HepG2 (cell line): ENCODE data around the gene SLC9A8. TPM values are rescaled to one million over a fixed set of nuclear protein-coding genes. Genes with fewer than 3 reads are reported as not detected.

Experiments used
- ATAC-seq: fragments of 200-7000 bp; cut with Tn5 transposase; 3 replicates; pipeline ENCODE4 v1.9.1; 2020; ENCODE audit warnings: mild to moderate bottlenecking, moderate library complexity
- BruUV-seq: library from RNA; stranded (reverse); fragments of 400-500 nt; replicated peaks from 2 replicates; lab custom pipeline; 2021; lab: Mats Ljungman, UMichigan
- CTCF ChIA-PET: fragments of 300-600 bp; formaldehyde crosslinking; extraction: SDS; loops from one replicate; lab custom pipeline; 2021; ENCODE audit warnings: low total read pairs, inconsistent platforms, low intra/inter-chr PET ratio; lab: Yijun Ruan, JAX
- POLR2A ChIA-PET: fragments of 350-600 bp; sonication (Branson Sonifier 250); formaldehyde crosslinking; loops from one replicate; lab custom pipeline; 2020; ENCODE audit warnings: antibody characterized with exemption, inconsistent platforms; lab: Yijun Ruan, JAX
- DNase-seq: peaks from one replicate; pipeline ENCODE4 v3.0.0-alpha.2; 2015; ENCODE audit warnings: low spot score
- FAIRE-seq: peaks from 3 replicates; lab custom pipeline; 2011; peaks lifted over from hg19 to GRCh38; lab: Jason Lieb, UNC
- H2AFZ ChIP-seq: one replicate; pipeline ENCODE4 v1.6.1; 2011; ENCODE audit warnings: low read length, inconsistent platforms
- H3K27ac ChIP-seq: fragments of 300-600 bp; 3 replicates; pipeline ENCODE4 v1.8.0; 2011; ENCODE audit warnings: mixed run types, mild to moderate bottlenecking, mixed read lengths, low read length, inconsistent platforms; ENCODE audit not compliant: insufficient read depth; ENCODE audit errors: extremely low read length
- H3K27me3 ChIP-seq, 2 experiments: fragments of 200-600 bp in 1 of 2; 2 replicates in 1 of 2; 3 replicates in 1 of 2; pipeline versions ENCODE4 v1.6.0 to v1.8.0; 2011; ENCODE audit warnings: low read length in 2 of 2, mild to moderate bottlenecking in 2 of 2, moderate library complexity in 2 of 2, inconsistent platforms in 1 of 2; ENCODE audit not compliant: insufficient read depth in 2 of 2, control insufficient read depth in 1 of 2
- H3K36me3 ChIP-seq, 2 experiments: fragments of 200-600 bp in 1 of 2; replicated peaks in 1 of 2; 2 replicates in 1 of 2; 3 replicates in 1 of 2; pipeline versions ENCODE4 v1.5.1 to v1.8.0; 2011; ENCODE audit warnings: low read length in 2 of 2, inconsistent platforms in 1 of 2; ENCODE audit not compliant: insufficient read depth in 2 of 2, control insufficient read depth in 1 of 2
- H3K4me1 ChIP-seq: 2 replicates; pipeline ENCODE4 v1.5.1; 2012; ENCODE audit warnings: low read length, inconsistent platforms; ENCODE audit not compliant: insufficient read depth
- H3K4me2 ChIP-seq: 2 replicates; pipeline ENCODE4 v1.6.0; 2011; ENCODE audit warnings: low read depth, low read length, inconsistent platforms
- H3K4me3 ChIP-seq, 3 experiments: fragments of 200-600 bp in 1 of 3; sonication (generic), shearing (Covaris generic) in 1 of 3; replicated peaks in 1 of 3; 2 replicates each; pipeline ENCODE4 v1.5.1; 2011 to 2016; ENCODE audit warnings: low read length in 3 of 3, inconsistent platforms in 2 of 3, low read depth in 2 of 3, mild to moderate bottlenecking in 2 of 3, control low read depth in 1 of 3, mixed read lengths in 1 of 3; ENCODE audit not compliant: insufficient read depth in 1 of 3
- H3K79me2 ChIP-seq: one replicate; pipeline ENCODE4 v1.6.1; 2011; ENCODE audit warnings: low read length, inconsistent platforms; ENCODE audit not compliant: insufficient read depth
- H3K9ac ChIP-seq: 2 replicates; pipeline ENCODE4 v1.6.0; 2011; ENCODE audit warnings: mild to moderate bottlenecking, low read depth, low read length, inconsistent platforms; ENCODE audit not compliant: insufficient read depth
- H3K9me3 ChIP-seq: 2 replicates; pipeline ENCODE4 v1.5.1; 2012; ENCODE audit warnings: mild to moderate bottlenecking, low read length
- H4K20me1 ChIP-seq: 2 replicates; pipeline ENCODE4 v1.6.0; 2011; ENCODE audit warnings: inconsistent platforms, mild to moderate bottlenecking, low read length, moderate library complexity; ENCODE audit not compliant: insufficient read depth
- NFE2L1 ChIP-seq: sonication (generic); formaldehyde crosslinking; IDR thresholded peaks from 2 replicates; pipeline ENCODE4 v1.4.0; 2020; ENCODE audit warnings: missing genetic modification reagents, mild to moderate bottlenecking, borderline replicate concordance
- YEATS2 ChIP-seq: sonication (generic); formaldehyde crosslinking; IDR thresholded peaks from 2 replicates; pipeline ENCODE4 v1.4.0; 2020; ENCODE audit warnings: missing genetic modification reagents, borderline replicate concordance
- ZMYM3 ChIP-seq: sonication (generic); formaldehyde crosslinking; IDR thresholded peaks from 2 replicates; pipeline ENCODE4 v1.5.1; 2020; ENCODE audit warnings: mild to moderate bottlenecking, missing genetic modification reagents
- ZNF629 ChIP-seq: sonication (generic); formaldehyde crosslinking; conservative IDR thresholded peaks from 2 replicates; pipeline ENCODE4 v1.5.0; 2020; ENCODE audit warnings: missing genetic modification reagents
- WGBS: methylation state at CpG from one replicate; pipeline ENCODE4 v1.1.6; 2017; ENCODE audit warnings: low lambda C conversion rate; 5-methylcytosine and 5-hydroxymethylcytosine counted together
- in situ Hi-C: cut with HindIII; loops from 2 replicates; pipeline ENCODE4 v1.10.0; 2017; ENCODE audit warnings: low pct_unique_long_range_greater_than_20kb; ENCODE audit not compliant: extremely low pct_ligation_motif_present
- intact Hi-C: fragments of 100-400 bp; cut with micrococcal nuclease; formaldehyde crosslinking; loops from one replicate; pipeline ENCODE4 v1.10.0; 2022; ENCODE audit not compliant: unreplicated experiment
- polyA plus RNA-seq, 8 experiments: library from polyadenylated mRNA; depleted of rRNA in 3 of 8; stranded (reverse) in 7 of 8; unstranded in 1 of 8; fragments of >200 nt; fragmentation: Illumina TruSeq in 4 of 8; extraction: Trizol in 4 of 8; gene quantifications; 2 replicates each; pipeline versions ENCODE4 v1.2.1 to v1.2.3, GENCODE V29; 2011 to 2016; ENCODE audit warnings: low read depth in 4 of 8, missing spikeins in 1 of 8, mixed read lengths in 1 of 8; ENCODE audit not compliant: insufficient read depth in 1 of 8
- total RNA-seq, 5 experiments: library from RNA; depleted of rRNA; stranded (reverse); fragments of >200 nt; fragmentation: Illumina TruSeq; extraction: Trizol; gene quantifications; 2 replicates each; pipeline ENCODE4 v1.2.3, GENCODE V29; 2016; ENCODE audit warnings: low read depth in 1 of 5
- TF ChIP-seq, protein P1 (sequence below): sonication (generic); formaldehyde crosslinking; IDR thresholded peaks from 2 replicates; pipeline ENCODE4 v1.4.0; 2020; ENCODE audit warnings: mild to moderate bottlenecking, missing genetic modification reagents
- TF ChIP-seq, protein P2 (sequence below): sonication (generic); formaldehyde crosslinking; conservative IDR thresholded peaks from 2 replicates; pipeline ENCODE4 v1.4.0; 2020; ENCODE audit warnings: mild to moderate bottlenecking, missing genetic modification reagents, moderate library complexity

SLC9A8 gene
- total and polyA plus RNA-seq, 2 of the 13 experiments (the other 11 are each of a cell fraction or from before 2014, with no cell fraction given), result 4.1 to 7.4 TPM

DNA sequence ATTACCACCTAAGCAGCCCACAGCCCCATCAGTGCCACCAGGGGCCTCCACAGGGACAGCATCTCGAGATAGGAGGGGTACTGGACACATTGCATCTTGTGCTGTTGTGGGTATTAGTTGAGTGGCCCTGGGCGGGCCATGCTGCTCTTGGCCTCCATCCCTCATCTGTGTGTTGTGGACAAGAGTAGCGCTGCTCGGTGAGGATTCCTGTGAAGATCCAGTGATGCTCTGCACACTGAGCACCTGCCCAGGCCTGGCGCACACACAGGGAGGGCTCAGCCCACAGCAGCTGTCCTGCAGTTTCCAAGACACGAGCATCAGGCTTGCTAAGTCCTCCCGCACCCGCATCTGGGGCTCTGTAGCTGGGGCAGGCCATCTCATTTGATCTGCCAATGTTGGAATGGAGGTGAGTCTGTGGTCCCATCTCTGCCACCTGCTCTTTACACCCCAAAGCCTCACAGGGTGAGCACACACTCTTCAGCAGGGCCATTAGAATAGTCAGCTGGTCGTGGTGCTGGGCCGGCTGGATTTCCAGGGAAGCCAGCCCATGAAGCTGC, 70.7 kb downstream of the SLC9A8 start (continued):
- TF ChIP-seq, protein P1, sequence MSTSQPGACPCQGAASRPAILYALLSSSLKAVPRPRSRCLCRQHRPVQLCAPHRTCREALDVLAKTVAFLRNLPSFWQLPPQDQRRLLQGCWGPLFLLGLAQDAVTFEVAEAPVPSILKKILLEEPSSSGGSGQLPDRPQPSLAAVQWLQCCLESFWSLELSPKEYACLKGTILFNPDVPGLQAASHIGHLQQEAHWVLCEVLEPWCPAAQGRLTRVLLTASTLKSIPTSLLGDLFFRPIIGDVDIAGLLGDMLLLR, result no peak
- TF ChIP-seq NFE2L1 (CRISPR knock-in tag), result no peak

DNA sequence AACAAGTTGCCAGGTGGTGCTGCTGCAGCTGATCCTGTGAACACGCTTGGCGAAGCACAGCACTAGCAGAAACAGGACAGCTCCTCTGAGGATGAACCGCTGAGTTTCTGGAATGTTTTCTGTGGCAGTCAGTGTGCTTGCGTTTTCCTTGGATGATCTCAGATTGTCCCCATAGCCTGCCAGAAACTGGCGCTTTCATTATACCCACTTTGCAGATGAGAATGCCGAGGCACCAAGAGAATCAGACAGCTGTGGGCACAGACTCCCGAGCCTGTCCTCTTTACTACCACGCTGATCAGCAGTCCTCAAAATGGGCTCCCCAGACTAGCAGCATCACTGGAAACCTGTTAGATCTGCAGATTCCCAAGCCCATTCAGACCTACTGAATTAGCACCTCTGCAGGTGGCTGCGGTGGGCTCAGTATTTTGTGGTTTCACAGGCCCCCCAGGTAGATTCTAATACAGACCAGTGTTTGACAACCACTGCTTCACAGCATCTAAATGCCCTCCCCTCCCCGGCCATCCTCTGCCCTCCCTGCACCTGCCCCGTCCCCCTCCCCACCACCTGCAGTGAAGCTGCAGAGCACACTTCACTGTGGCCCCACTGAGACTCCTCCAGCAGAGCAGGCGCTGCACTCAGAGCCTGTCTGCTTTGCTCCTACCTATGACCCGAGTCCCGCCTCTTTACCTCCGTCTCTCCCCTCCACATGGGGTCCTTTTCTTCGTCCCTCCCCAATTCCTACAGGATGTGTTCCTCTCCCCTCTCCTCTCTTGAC, 73.1 kb downstream of the SLC9A8 start:
- CTCF ChIA-PET, result interaction anchor here (1.2 kb wide), 1 partner anchor 275 kb away, joined by 4 read pairs; no protein-coding TSS in a partner anchor
- ATAC-seq (no peak), FAIRE-seq (no peak), DNase-seq (no peak)
- BruUV-seq, result no TSS peak
- Histone ChIP-seq H3K79me2 (no peaks in the 10 kb centered on the region), H2AFZ (no peak overlapping the region), H3K4me3 (no peak overlapping the region), H3K4me2 (no peak overlapping the region), H3K9me3 (no peaks in the 10 kb centered on the region), H3K9ac (no peak overlapping the region), H3K27ac (no peak overlapping the region), H3K27me3 (no peaks in the 10 kb centered on the region), H3K36me3 (peaks cover 16 to 34% of the 10 kb centered on the region in 2 experiments), H4K20me1 (no peaks in the 10 kb centered on the region), H3K4me1 (peaks cover 14% of the 10 kb centered on the region)
- POLR2A ChIA-PET, result interaction anchor here (0.8 kb wide), 1 partner anchor 9 kb away, joined by 3 read pairs; no protein-coding TSS in a partner anchor
- in situ Hi-C loops (loop anchor here (5.0 to 25.0 kb wide), 2 partner anchors 278 to 548 kb away; no protein-coding TSS in a partner anchor), intact Hi-C loops (no loop called here)
- TF ChIP-seq YEATS2 (CRISPR knock-in tag) (no peak), ZMYM3 (CRISPR knock-in tag) (peak; percentile 30; the same call in 1 of the 2 replicates), ZNF629 (CRISPR knock-in tag) (peak; percentile 90)
- TF ChIP-seq, protein P2, sequence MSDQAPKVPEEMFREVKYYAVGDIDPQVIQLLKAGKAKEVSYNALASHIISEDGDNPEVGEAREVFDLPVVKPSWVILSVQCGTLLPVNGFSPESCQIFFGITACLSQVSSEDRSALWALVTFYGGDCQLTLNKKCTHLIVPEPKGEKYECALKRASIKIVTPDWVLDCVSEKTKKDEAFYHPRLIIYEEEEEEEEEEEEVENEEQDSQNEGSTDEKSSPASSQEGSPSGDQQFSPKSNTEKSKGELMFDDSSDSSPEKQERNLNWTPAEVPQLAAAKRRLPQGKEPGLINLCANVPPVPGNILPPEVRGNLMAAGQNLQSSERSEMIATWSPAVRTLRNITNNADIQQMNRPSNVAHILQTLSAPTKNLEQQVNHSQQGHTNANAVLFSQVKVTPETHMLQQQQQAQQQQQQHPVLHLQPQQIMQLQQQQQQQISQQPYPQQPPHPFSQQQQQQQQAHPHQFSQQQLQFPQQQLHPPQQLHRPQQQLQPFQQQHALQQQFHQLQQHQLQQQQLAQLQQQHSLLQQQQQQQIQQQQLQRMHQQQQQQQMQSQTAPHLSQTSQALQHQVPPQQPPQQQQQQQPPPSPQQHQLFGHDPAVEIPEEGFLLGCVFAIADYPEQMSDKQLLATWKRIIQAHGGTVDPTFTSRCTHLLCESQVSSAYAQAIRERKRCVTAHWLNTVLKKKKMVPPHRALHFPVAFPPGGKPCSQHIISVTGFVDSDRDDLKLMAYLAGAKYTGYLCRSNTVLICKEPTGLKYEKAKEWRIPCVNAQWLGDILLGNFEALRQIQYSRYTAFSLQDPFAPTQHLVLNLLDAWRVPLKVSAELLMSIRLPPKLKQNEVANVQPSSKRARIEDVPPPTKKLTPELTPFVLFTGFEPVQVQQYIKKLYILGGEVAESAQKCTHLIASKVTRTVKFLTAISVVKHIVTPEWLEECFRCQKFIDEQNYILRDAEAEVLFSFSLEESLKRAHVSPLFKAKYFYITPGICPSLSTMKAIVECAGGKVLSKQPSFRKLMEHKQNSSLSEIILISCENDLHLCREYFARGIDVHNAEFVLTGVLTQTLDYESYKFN, result no peak
- 96% methylated on average over 16 of the region's 16 CpGs for WGBS
